Activated T-helper 9 cell treated with anti-CD3 and anti-CD28 coated beads, Interleukin-2, amount 50 U/mL, for 16 hours (primary cell): Measurements from ENCODE around the gene PDIA6.

Experiments
- DNase-seq: peaks from one replicate; pipeline ENCODE4 v3.0.0-alpha.2; 2020; ENCODE audit warnings: low read depth

The PDIA6 gene

DNA sequence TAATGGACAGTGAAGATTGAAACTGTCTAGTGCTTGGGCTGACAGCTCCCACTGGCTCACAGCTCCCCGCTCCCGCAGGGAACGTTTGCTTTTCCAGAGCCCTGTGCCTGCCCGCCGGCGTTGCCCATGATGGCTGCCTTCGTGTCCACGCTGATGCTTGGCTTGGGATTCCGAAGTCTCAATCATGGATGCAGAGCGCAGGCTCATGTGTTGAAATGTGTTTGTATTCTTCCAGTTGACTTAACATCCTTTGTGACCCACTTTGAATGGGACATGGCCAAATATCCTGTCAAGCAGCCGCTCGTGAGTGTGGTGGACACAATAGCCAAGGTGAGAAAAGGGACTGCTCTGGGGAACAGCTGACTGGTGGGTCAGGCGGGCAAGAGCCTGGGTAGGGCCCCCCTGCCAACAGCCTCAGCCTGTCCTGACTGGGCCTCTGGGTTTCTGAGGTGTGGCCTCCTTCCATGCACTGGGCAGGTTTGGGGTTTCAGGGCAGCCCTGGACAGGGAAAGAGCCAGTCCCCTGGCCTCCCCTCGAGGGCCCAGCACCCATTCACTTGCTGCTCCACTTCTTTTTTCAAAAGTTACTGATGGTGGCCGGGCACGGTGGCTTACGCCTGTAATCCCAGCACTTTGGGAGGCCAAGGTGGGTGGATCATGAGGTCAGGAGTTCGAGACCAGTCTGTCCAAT lies 48.3 kb downstream of the PDIA6 start:
- DNase-seq, result no peak

DNA sequence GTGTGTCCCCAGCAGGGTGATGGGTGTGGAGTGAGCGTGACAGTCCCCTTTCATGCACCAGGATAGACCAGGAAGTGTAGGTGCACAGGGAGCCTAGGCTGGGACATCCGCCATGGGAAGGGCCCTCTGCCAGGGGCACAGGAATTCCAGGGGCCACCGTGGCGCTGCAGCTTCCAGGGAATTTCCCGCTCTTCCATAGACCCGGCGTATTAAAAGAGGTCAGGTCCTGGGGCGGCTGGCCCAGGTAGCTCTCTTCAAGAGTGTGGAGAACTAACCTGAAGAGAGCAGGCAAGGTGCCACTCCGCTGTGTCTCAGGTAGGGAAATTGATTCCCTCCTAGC lies 49.2 kb downstream of the PDIA6 start:
- DNase-seq, result no peak

DNA sequence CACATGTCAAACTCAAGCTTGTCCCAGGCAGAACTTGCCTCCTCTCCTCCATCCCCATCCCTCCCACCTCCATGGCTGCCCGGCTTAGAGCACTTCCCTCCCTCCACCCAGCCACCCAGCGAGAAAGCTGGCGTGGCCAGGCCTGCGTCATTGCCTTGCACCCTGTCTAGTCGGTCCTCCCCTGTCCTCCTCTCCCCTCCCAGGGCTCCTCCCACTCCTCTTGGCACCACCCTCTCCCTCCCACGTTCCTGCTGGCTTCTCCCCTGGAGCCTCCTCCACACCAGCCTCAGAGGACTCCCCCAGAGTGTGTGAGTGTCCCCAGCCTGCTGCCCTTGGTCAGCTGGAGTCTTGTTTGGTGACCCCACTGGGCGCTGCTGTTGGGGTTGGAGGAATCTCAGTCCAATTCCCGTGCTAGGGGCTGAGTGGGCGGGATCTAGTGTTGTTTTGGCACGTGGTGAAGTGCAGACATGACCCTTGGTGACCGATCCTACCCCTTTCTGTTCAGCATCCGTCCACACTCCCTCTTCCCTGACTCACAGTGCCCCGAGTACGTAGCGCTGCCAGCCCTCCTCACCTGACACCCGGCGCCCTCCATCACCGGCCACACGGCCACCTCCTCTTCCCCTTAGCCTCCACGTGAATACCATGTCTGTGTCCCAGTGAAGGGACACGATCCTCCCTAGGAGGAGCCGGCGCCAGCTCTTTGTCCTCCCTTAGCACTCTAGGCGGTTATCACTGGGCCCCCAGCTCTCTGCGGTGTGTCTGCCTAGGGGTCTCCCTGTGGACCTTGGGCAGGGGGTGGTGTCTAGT lies 49.7 kb downstream of the PDIA6 start:
- DNase-seq, result no peak

DNA sequence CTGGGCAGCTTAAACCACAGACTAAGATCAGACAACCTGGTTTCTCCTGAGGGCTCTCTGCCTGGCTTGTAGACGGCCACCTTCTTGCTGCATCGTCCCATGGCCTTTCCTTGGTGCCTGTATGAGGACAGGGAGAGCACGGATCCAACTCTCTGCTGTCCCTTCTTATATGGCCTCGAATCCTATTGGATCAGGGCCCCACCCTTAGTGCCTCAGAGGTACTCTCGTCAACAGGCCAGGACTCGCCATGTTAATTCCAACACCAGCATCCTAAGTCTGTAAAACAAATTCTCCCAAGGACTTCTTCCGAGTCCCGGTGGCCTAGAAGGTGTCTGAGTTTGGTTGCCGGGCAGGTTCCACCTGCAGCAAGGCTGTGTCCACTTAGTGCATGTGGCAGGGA lies 51.0 kb downstream of the PDIA6 start:
- DNase-seq, result no peak

DNA sequence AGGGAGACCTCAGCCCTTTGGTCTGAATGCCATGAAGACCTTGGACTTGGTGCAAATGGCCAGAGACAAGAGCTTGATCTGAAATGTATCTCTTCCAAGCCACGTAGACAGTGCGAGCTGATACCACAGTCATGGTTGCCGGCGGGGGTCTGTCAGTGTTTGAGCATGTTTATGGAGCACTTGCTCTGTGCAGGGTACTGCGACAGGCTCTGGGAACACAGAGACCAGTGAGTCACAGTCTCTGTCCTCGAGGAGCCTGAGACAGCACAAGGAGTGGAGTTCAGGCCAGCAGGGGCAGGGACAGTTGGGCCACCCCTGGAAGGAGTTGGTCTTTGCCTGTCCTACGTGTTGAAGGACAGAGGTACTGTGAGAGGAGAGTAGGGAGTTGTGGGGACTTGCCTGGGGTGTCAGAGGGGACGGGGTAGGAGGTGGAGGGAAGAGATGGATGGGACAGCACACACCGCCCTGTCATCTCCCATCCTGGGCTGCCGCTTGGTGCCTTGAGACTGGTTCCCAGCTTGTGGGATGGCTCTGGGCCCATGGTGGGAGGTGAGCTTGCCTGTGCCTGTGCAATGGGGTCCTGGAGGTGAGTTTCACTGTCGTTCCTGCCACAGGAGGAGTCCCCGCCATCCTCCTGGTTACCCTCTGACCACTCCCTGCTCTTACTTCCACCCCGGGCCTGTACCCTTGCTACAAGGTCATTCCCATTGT lies 51.6 kb downstream of the PDIA6 start:
- DNase-seq, result no peak

DNA sequence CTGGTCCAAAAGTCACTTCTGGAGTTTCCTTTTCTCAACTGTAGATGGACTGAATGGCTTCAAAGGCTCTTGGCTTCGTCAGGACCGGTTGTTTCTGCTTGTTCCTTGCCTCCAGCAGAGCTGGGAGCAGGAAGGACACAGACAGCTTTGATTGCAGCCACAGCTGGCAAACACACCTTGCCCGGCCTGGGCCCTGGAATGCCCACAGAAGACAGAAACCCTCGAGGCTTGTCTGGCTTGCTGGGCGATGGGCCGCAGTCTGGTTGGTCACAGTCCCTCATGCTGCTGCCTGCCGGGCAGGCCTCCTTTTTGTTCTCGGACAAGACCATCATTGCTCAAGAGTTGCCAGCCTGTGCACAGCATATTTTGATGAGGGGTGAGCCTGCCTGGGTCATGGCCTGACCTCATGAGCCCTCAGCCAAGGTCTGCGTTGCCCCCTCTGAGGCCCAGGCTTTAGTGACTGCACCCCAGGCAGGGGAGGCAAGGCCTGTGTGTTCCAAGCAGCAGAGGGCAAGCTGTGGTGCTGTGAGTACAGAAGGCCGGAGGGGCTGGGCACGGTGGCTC lies 53.4 kb downstream of the PDIA6 start:
- DNase-seq, result no peak

DNA sequence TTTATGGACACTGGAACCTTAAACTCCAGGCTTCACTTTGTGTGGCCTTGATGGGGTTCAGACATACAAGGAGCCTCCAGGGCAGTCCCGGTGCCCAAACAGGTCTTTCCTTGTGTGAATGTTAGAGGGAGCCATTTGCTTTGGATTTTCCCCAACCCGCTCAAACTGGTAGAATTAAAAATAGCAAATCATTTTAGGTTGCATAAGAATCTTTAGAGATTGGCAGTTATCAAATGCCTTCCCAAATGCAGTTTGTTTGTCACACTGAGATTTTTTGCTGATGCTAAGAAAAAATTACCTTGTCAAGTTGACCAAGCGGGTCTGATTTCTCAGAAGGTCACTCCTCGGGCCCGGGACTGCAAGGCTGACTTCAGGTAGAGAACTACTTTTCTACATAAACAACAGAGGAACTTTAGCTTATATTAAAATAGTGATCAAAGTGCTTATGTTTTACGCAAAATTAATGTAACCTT lies 54.7 kb downstream of the PDIA6 start:
- DNase-seq, result no peak

DNA sequence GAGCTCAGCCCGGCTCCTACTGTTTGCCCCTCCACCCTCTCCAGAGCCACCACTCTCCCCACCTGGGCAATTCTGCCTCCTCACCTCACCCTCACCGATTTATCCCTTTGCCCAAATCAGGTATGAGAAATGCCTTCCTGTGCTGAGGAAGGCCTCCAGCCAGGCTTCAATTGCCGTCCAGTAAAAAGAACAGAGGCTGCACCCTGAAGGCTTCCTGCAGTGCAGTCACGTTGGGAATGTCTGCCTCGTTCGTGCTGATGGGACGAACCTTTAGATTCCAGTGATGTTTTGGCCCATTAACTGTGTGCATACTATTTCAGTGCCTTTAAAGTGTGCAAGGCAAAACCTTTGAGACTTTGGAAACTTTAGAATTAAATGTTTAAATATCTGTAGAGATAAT lies 57.0 kb downstream of the PDIA6 start:
- DNase-seq, result no peak

DNA sequence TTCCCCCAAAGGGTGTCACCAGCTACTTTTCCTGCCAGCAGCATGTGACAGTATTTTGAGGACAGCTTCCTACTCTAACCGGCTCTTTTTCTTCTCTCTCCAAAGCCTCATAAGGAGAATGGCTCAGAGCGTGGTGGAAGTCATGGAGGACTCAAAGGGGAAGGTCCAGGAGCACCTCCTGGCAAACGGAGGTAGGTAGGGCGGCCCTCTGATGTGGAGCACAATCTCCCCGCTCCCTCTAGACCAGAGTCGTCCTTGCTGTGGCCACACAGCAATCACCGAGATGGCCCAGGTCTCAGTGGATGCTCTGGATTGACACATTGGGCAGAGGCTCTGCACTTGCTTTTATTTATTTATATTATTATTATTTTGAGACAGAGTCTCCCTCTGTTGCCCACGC lies 58.7 kb downstream of the PDIA6 start:
- no peak for DNase-seq

DNA sequence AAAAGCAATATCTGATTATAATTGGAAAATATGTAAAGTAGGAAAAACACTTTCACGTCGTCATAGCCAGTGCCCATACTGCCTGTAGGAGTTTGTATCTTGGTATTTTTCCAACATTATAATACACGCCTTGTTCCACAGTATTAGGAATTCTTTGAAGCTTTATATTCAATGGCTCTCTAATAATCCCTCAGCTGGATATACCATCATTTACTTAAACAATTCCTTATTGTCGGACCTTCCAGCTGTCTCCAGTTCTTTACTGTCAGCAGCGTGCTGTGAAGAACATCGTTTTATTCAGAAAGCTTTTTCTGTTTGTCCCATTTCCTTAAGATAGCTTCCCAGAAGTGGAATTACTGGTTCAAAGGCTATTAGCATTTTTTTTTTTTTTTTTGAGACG lies 59.4 kb downstream of the PDIA6 start:
- no peak for DNase-seq

DNA sequence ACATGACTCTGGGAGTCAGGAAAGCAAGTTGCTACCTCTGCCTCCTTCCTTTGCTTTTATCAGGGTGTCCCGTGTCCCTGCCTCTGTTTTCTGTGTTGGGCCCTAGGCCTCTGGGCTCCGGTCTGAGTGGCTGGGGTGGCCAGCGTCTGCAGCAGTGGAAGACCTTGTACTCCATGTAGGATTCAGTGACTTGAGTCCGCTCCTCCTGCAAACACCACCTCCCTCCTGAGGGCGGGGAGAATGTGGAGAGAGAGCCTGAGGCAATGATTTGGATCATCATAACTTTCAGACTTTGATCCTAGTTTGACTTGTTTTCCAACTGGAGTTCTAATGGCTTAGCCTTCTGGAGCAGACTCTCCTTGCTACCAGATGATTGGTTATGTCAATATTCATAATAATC lies 60.3 kb downstream of the PDIA6 start:
- no peak for DNase-seq

DNA sequence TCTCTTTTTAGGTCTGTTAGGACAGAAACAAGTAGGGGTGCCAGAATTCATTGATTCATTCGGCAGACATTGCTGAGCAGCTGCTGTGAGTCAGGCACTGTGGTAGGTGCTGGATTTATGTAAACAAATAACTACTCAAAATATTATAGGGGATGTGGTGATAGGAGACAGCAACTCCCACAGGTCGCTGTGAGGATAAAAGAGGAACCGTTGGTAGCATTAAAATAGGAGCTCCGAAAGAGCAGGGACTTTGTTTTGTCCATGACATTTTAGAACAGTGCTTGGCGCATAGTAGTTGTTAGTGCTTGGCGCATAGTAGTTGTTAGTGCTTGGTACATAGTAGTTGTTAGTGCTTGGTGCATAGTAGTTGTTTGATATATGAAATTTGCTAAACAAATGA lies 62.0 kb downstream of the PDIA6 start:
- no peak for DNase-seq

DNA sequence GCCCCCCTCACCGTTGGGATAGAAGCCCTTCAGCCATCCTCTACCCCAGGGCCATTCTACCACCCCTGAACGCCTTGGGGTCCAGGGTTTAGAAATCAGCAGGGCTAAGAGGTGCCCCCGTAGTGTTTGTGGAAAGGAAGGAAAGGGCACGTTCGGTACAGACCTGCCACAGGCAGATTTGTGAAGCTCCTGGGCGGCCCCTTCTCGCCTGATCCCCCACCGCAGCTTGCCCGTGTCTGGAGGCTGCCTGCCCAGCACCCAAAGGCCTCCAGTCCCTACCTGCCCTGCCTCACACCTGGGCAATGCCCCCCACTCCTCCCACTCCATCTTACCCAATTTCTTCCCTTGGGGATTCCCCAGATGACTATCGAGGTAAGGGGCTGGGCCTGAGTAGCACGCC lies 69.9 kb downstream of the PDIA6 start:
- no peak for DNase-seq

DNA sequence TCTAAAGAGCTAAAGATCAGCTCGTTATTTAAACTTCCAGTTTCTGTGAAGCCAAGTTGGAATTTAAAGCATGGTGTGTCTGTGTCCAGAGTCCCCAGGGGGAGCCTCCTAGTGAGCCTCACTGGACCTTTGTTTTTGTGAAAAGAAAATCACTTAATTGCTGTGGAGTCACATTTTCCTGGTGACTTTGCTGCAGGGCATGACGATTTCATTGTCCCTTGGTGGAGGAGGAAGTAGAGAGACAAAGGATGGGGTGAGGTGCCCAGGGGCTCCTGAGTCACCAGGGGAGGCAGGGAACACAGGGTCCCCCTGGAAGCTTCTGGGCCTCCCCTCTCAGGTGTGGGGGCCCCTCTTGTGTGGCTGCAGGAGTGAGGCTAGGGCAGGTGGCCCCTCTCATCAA lies 71.4 kb downstream of the PDIA6 start:
- DNase-seq, result no peak

DNA sequence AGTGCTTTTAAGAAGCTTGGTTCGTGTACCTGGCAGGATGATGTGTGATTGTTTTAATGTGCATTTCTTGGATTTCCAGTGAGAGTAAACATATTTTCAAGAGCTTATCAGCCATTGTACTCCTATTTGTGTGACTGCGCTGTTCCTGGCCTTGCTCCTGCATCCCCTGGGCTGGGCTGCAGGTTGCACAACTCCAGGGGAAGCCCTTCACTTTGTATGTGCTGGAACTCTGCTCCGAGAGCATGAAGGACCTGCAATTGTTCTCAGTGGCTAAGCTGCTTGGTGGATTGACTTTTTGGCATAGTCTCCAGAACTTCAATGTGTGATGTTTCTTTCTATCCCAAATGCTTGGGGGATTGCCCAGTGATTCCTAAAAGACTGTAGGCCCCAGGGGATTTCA lies 72.4 kb downstream of the PDIA6 start:
- DNase-seq, result no peak

DNA sequence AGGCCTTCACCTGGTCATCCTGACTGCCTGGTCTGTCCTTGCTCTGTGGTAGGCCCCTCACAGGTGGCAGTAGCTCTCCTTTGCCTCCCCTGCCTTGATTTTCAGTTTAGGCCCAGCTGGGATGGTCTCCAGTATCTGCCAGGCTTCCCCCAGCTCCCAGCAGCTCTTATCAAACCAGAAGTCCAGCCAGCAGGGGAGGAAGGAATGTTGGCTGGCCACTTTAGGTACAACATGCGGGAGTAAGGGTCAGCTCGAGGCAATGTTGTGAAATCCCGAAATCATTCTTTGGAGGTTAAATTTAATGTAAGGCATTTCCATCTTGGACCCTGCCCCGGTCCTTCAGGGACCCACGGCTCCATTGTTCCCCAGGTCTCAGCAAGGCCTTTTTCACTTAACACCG lies 74.4 kb downstream of the PDIA6 start:
- DNase-seq, result no peak

DNA sequence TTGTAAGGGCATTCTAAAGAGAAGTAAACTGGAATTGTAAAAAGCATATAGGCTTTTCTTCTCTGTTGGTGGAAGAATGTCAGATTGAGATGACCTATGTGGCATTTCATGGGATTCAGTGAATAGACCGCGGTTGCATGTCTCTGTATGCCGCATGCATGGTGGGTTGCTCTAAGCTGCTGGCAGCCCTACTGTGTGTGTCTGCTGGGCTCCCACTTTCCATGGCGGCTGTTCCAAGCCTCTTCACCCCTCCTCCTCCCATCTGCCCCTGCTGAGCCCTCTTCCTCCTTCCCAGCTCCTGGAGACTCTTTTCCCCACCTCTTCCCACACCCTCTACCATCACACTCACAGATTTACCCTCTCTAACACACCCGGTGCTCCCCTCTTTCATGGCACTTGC lies 78.6 kb downstream of the PDIA6 start:
- DNase-seq, result no peak

DNA sequence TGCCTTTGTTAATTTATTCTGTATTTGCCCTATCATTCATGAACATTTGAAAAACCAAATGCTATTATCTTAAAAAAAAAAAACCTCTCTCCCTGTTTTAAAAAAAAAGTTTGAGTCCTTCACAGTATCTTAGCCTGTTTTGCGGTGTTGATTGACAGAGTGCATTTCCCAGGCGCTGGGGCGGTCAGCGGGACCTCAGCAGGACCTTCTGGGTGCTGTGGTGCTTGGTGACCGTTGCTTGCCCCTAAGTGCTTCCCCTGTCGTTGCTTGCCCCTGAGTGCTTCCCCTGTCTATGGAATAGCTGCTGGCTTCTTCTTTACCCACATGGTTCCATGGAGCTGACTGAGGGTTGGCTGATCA lies 79.0 kb downstream of the PDIA6 start:
- DNase-seq, result no peak
